K562 (cell line): ENCODE results near the gene DOCK6. TPM values are rescaled to one million over a fixed set of nuclear protein-coding genes. Genes with fewer than 3 reads are reported as not detected.

ENCODE experiments used
- ATAC-seq: fragments of 200-7000 bp; cut with Tn5 transposase; 3 replicates; pipeline ENCODE4 v1.9.1; 2020; ENCODE audit warnings: moderate library complexity
- BruUV-seq: library from RNA; stranded (reverse); fragments of 400-500 nt; replicated peaks from 2 replicates; lab custom pipeline; 2021; lab: Mats Ljungman, UMichigan
- CTCF ChIA-PET: fragments of 300-600 bp; formaldehyde crosslinking; extraction: SDS; loops from one replicate; lab custom pipeline; 2021; ENCODE audit warnings: low intra/inter-chr PET ratio; lab: Yijun Ruan, JAX
- POLR2A ChIA-PET: fragments of 300-600, 350-650 bp; sonication (Branson Sonifier 250); formaldehyde crosslinking; extraction: SDS; loops from one replicate; lab custom pipeline; 2021; ENCODE audit warnings: antibody characterized with exemption, inconsistent platforms; lab: Yijun Ruan, JAX
- DNase-seq, 4 experiments: peaks; one replicate each; pipeline versions ENCODE4 v3.0.0 to v3.0.0-alpha.2; 2011 to 2018; ENCODE audit warnings: low spot score in 3 of 4, mixed read lengths in 3 of 4; ENCODE audit errors: extremely low read depth in 1 of 4
- FAIRE-seq: peaks from 2 replicates; lab custom pipeline; 2011; peaks lifted over from hg19 to GRCh38; lab: Jason Lieb, UNC
- H2AFZ ChIP-seq: 2 replicates; pipeline ENCODE4 v1.6.0; 2011; ENCODE audit warnings: low read depth, low read length, control low read depth, inconsistent platforms
- H3K27ac ChIP-seq: fragments of 200-600 bp; 3 replicates; pipeline ENCODE4 v1.8.0; 2011; ENCODE audit warnings: low read depth, mild to moderate bottlenecking, control low read depth, inconsistent platforms, low read length, moderate library complexity, mixed read lengths; ENCODE audit errors: extremely low read depth
- H3K27me3 ChIP-seq, 2 experiments: fragments of 300-600 bp in 1 of 2; 2 replicates in 1 of 2; 3 replicates in 1 of 2; pipeline versions ENCODE4 v1.6.0 to v1.8.0; 2011; ENCODE audit warnings: inconsistent platforms in 2 of 2, low read length in 2 of 2, mild to moderate bottlenecking in 1 of 2, mixed read lengths in 1 of 2, moderate library complexity in 1 of 2; ENCODE audit not compliant: control insufficient read depth in 2 of 2, insufficient read depth in 2 of 2
- H3K36me3 ChIP-seq: fragments of 300-600 bp; 3 replicates; pipeline ENCODE4 v1.8.0; 2011; ENCODE audit warnings: mild to moderate bottlenecking, low read length, inconsistent platforms; ENCODE audit not compliant: control insufficient read depth, insufficient read depth
- H3K4me1 ChIP-seq, 2 experiments: fragments of 200-600 bp in 1 of 2; replicated peaks in 1 of 2; 2 replicates in 1 of 2; 3 replicates in 1 of 2; pipeline versions ENCODE4 v1.5.1 to v1.8.0; 2011; ENCODE audit warnings: inconsistent platforms in 2 of 2, low read length in 2 of 2, mild to moderate bottlenecking in 1 of 2, mixed read lengths in 1 of 2, moderate library complexity in 1 of 2; ENCODE audit not compliant: control insufficient read depth in 2 of 2, insufficient read depth in 2 of 2
- H3K4me2 ChIP-seq: 2 replicates; pipeline ENCODE4 v1.6.1; 2011; ENCODE audit warnings: low read length, control low read depth, inconsistent platforms, mixed read lengths; ENCODE audit not compliant: insufficient read depth
- H3K4me3 ChIP-seq: fragments of 200-600 bp; sonication (generic), shearing (Covaris generic); 2 replicates; pipeline ENCODE4 v1.5.1; 2016; ENCODE audit warnings: control low read depth, inconsistent platforms
- H3K79me2 ChIP-seq: fragments of 200-600 bp; 3 replicates; pipeline ENCODE4 v1.8.0; 2011; ENCODE audit warnings: low read length, inconsistent platforms; ENCODE audit not compliant: control insufficient read depth, insufficient read depth
- H3K9ac ChIP-seq, 2 experiments: 2 replicates each; pipeline versions ENCODE4 v1.6.0 to v1.6.1; 2011; ENCODE audit warnings: low read depth in 2 of 2, low read length in 2 of 2, control low read depth in 1 of 2, inconsistent platforms in 1 of 2, mild to moderate bottlenecking in 1 of 2, mixed read lengths in 1 of 2; ENCODE audit not compliant: insufficient read depth in 1 of 2
- H3K9me1 ChIP-seq: one replicate; pipeline ENCODE4 v1.6.0; 2011; ENCODE audit warnings: inconsistent platforms, mild to moderate bottlenecking, low read length, moderate library complexity; ENCODE audit not compliant: control insufficient read depth, insufficient read depth
- H3K9me3 ChIP-seq: replicated peaks from 2 replicates; pipeline ENCODE4 v1.5.1; 2011; ENCODE audit warnings: low read depth, low read length, inconsistent platforms; ENCODE audit not compliant: control insufficient read depth, insufficient read depth
- H4K20me1 ChIP-seq: replicated peaks from 2 replicates; pipeline ENCODE4 v1.6.1; 2011; ENCODE audit warnings: low read length, inconsistent platforms, mixed read lengths; ENCODE audit not compliant: control insufficient read depth, insufficient read depth
- CBX3 ChIP-seq, 2 experiments: IDR thresholded peaks; 1 replicate in 1 of 2; 2 replicates in 1 of 2; pipeline ENCODE4 v1.6.1; 2012; ENCODE audit warnings: inconsistent platforms in 2 of 2, low read length in 2 of 2, borderline replicate concordance in 1 of 2, control low read depth in 1 of 2
- CHD2 ChIP-seq: IDR thresholded peaks from 2 replicates; pipeline ENCODE4 v1.6.1; 2011; ENCODE audit warnings: low read depth, low read length
- FOXJ2 ChIP-seq: fragments of 200-800 bp; sonication (Bioruptor generic); IDR thresholded peaks from 2 replicates; pipeline ENCODE4 v1.6.1; 2016; ENCODE audit warnings: missing genetic modification characterization, missing compliant biosample characterization
- FOXP1 ChIP-seq: sonication (generic); formaldehyde crosslinking; IDR thresholded peaks from 2 replicates; pipeline ENCODE4 v1.8.0; 2022; ENCODE audit warnings: mild to moderate bottlenecking, missing genetic modification reagents
- RAD21 ChIP-seq, 2 experiments: fragments of 250-450 bp in 1 of 2; fragments of 450-650 bp in 1 of 2; sonication (Bioruptor Pico) in 1 of 2; formaldehyde crosslinking in 1 of 2; IDR thresholded peaks in 1 of 2; conservative IDR thresholded peaks in 1 of 2; 2 replicates each; pipeline versions ENCODE4 v1.4.0 to v1.8.0; 2020 to 2022; ENCODE audit warnings: mild to moderate bottlenecking in 2 of 2, moderate library complexity in 1 of 2
- ZNF133 ChIP-seq: fragments of 250-450 bp; sonication (Bioruptor Pico); IDR thresholded peaks from 2 replicates; pipeline ENCODE4 v1.4.0; 2020; ENCODE audit warnings: mild to moderate bottlenecking
- ZZZ3 ChIP-seq: fragments of 450-650 bp; IDR thresholded peaks from 2 replicates; pipeline ENCODE4 v1.6.1; 2016; ENCODE audit warnings: antibody characterized with exemption, mild to moderate bottlenecking, moderate library complexity
- WGBS: fragments of 100-300 bp; shearing (Covaris generic); methylation state at CpG from one replicate; pipeline ENCODE4 v1.1.6; 2016; ENCODE audit warnings: low coverage, mixed read lengths; ENCODE audit not compliant: insufficient coverage; ENCODE audit errors: missing lambda C conversion rate; 5-methylcytosine and 5-hydroxymethylcytosine counted together
- in situ Hi-C: fragments of 300-500 bp; cut with MboI; formaldehyde crosslinking; loops from 4 replicates; pipeline ENCODE4 v1.15.0; 2018; ENCODE audit warnings: inconsistent platforms, mixed read lengths
- intact Hi-C: fragments of 100-400 bp; cut with micrococcal nuclease; formaldehyde crosslinking; loops from 2 replicates; pipeline ENCODE4 v1.14.2; 2022
- polyA plus RNA-seq, 8 experiments: library from polyadenylated mRNA; depleted of rRNA in 4 of 8; stranded (reverse) in 5 of 8; unstranded in 3 of 8; fragments of >200 nt; fragmentation: Nextera tagmentation in 2 of 8; fragmentation: Illumina TruSeq in 1 of 8; extraction: Ambion mirVana in 2 of 8; extraction: Trizol in 1 of 8; gene quantifications; 2 replicates each; pipeline versions ENCODE4 v1.2.1 to v1.2.3, GENCODE V29; 2011 to 2014; ENCODE audit warnings: inconsistent platforms in 1 of 8, missing spikeins in 1 of 8
- total RNA-seq, 7 experiments: library from RNA; depleted of rRNA in 6 of 7; stranded (reverse); fragments of >200 nt in 6 of 7; fragmentation: Illumina TruSeq in 2 of 7; extraction: Trizol in 2 of 7; gene quantifications; 2 replicates each; pipeline versions ENCODE4 v1.2.1 to v1.2.3, GENCODE V29; 2011 to 2021; ENCODE audit warnings: low replicate concordance in 1 of 7
- TF ChIP-seq, protein P1 (sequence below), 2 experiments: fragments of 450-650 bp; formaldehyde crosslinking in 1 of 2; IDR thresholded peaks; 2 replicates each; pipeline versions ENCODE4 v1.4.0 to v1.6.1; 2014 to 2020; ENCODE audit warnings: mild to moderate bottlenecking in 2 of 2, borderline replicate concordance in 1 of 2, low read depth in 1 of 2
- TF ChIP-seq, protein P2 (sequence below), 3 experiments: IDR thresholded peaks in 2 of 3; conservative IDR thresholded peaks in 1 of 3; 2 replicates each; pipeline ENCODE4 v1.5.1; 2011 to 2012; ENCODE audit warnings: low read length in 3 of 3, mild to moderate bottlenecking in 3 of 3, control low read depth in 2 of 3, improper control_type of control experiment in 1 of 3, inconsistent platforms in 1 of 3, low read depth in 1 of 3, mixed read lengths in 1 of 3, moderate library complexity in 1 of 3; ENCODE audit not compliant: insufficient read depth in 2 of 3
- TF ChIP-seq, protein P3 (sequence below): fragments of 250-450 bp; sonication (Bioruptor Pico); IDR thresholded peaks from 2 replicates; pipeline ENCODE4 v1.8.0; 2022; ENCODE audit warnings: moderate library complexity, mild to moderate bottlenecking, inconsistent platforms

The DOCK6 gene
- total and polyA plus RNA-seq, 9 of the 15 experiments (the other 6 are each of a cell fraction or from before 2014, with no cell fraction given), result 0.35 to 19.3 (median 3.8) TPM

GRCh38 chr19:11295665-11296245, 33.4 kb upstream of the DOCK6 start, which contains the start of gene TSPAN16:
Gene TSPAN16 (plus strand): TSS chr19:11296160. CDS start chr19:11296298, 138 bp downstream.
- TF ChIP-seq CBX3 (IDR thresholded peaks at IDR 0.05; ENCODE audit: borderline replicate concordance in 1 of 2, low read length in 2 of 2) (no peak), RAD21 (CRISPR knock-in tag; conservative IDR thresholded peaks at IDR 0.05 in 1 of 2, IDR thresholded peaks at IDR 0.05 in 1 of 2) (peak in 1 of 2 experiments; percentile 24; a peak in 2 of 4 replicates), FOXJ2 (no peak), ZZZ3 (no peak), ZNF133 (CRISPR knock-in tag) (no peak), FOXP1 (CRISPR knock-in tag) (no peak), CHD2 (no peak)
- TF ChIP-seq, protein P1, sequence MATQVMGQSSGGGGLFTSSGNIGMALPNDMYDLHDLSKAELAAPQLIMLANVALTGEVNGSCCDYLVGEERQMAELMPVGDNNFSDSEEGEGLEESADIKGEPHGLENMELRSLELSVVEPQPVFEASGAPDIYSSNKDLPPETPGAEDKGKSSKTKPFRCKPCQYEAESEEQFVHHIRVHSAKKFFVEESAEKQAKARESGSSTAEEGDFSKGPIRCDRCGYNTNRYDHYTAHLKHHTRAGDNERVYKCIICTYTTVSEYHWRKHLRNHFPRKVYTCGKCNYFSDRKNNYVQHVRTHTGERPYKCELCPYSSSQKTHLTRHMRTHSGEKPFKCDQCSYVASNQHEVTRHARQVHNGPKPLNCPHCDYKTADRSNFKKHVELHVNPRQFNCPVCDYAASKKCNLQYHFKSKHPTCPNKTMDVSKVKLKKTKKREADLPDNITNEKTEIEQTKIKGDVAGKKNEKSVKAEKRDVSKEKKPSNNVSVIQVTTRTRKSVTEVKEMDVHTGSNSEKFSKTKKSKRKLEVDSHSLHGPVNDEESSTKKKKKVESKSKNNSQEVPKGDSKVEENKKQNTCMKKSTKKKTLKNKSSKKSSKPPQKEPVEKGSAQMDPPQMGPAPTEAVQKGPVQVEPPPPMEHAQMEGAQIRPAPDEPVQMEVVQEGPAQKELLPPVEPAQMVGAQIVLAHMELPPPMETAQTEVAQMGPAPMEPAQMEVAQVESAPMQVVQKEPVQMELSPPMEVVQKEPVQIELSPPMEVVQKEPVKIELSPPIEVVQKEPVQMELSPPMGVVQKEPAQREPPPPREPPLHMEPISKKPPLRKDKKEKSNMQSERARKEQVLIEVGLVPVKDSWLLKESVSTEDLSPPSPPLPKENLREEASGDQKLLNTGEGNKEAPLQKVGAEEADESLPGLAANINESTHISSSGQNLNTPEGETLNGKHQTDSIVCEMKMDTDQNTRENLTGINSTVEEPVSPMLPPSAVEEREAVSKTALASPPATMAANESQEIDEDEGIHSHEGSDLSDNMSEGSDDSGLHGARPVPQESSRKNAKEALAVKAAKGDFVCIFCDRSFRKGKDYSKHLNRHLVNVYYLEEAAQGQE (IDR thresholded peaks at IDR 0.05; ENCODE audit: borderline replicate concordance), result 0 out of 2 replicates have a peak, but pooled peaks have one; percentile 9
- TF ChIP-seq, protein P1 (CRISPR knock-in tag; IDR thresholded peaks at IDR 0.05; ENCODE audit: low read depth), result no peak
- TF ChIP-seq, protein P2, sequence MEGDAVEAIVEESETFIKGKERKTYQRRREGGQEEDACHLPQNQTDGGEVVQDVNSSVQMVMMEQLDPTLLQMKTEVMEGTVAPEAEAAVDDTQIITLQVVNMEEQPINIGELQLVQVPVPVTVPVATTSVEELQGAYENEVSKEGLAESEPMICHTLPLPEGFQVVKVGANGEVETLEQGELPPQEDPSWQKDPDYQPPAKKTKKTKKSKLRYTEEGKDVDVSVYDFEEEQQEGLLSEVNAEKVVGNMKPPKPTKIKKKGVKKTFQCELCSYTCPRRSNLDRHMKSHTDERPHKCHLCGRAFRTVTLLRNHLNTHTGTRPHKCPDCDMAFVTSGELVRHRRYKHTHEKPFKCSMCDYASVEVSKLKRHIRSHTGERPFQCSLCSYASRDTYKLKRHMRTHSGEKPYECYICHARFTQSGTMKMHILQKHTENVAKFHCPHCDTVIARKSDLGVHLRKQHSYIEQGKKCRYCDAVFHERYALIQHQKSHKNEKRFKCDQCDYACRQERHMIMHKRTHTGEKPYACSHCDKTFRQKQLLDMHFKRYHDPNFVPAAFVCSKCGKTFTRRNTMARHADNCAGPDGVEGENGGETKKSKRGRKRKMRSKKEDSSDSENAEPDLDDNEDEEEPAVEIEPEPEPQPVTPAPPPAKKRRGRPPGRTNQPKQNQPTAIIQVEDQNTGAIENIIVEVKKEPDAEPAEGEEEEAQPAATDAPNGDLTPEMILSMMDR (IDR thresholded peaks at IDR 0.05 in 2 of 3, conservative IDR thresholded peaks at IDR 0.05 in 1 of 3; ENCODE audit: insufficient read depth in 2 of 3, low read depth in 1 of 3, low read length in 3 of 3), result peak in 1 of 3 experiments; percentile 30; a peak in 2 of 6 replicates
- TF ChIP-seq, protein P3, sequence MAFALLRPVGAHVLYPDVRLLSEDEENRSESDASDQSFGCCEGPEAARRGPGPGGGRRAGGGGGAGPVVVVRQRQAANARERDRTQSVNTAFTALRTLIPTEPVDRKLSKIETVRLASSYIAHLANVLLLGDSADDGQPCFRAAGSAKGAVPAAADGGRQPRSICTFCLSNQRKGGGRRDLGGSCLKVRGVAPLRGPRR (CRISPR knock-in tag), result no peak
- no peak for FAIRE-seq
- no TSS peak for BruUV-seq

More at GRCh38 chr19:11295665-11296245, 33.4 kb upstream of the DOCK6 start, which contains the start of gene TSPAN16:
- Histone ChIP-seq H3K9me1 (no peaks in the 10 kb centered on the region), H3K9ac (peak within 1 kb of the TSS in 1 of 2 experiments; percentile 55; a peak in 1 of 4 replicates), H3K9me3 (no peaks in the 10 kb centered on the region), H3K4me3 (no peak within 1 kb of the TSS), H3K79me2 (no peaks in the 10 kb centered on the region), H3K27ac (no peak within 1 kb of the TSS), H2AFZ (no peak within 1 kb of the TSS), H3K27me3 (peaks cover 24 to 38% of the 10 kb centered on the region in 2 experiments), H3K4me1 (peaks cover 0 to 14% of the 10 kb centered on the region in 2 experiments; a peak in 3 of 5 replicates), H3K36me3 (no peaks in the 10 kb centered on the region), H3K4me2 (no peak within 1 kb of the TSS), H4K20me1 (0 out of 2 replicates have a peak, but pooled peaks cover 2% of the 10 kb centered on the region)
- ChIA-PET POLR2A (interaction anchor here (0.6 to 1.2 kb wide), 4 partner anchors 14 to 36 kb away, joined by 3 read pairs; no protein-coding TSS in a partner anchor), CTCF (interaction anchor here (1.9 kb wide), 1 partner anchor 187 kb away, joined by 15 read pairs; no protein-coding TSS in a partner anchor)
- DNase-seq (no peak), ATAC-seq (no peak)
- in situ Hi-C loops, result loop anchor here (5.0 kb wide), 2 partner anchors 82 to 142 kb away; partner anchors contain the start of genes ODAD3 and PRKCSH
- intact Hi-C loops, result loop anchor here (2.0 to 10.0 kb wide), 2 partner anchors 151 to 189 kb away; partner anchors contain the start of gene ELAVL3
- WGBS, result 17% methylated on average over 8 of the region's 8 CpGs
